IMR-90 (cell line): ENCODE measurements around the gene PRSS16. TPM values are rescaled to one million over a fixed set of nuclear protein-coding genes. Genes with fewer than 3 reads are reported as not detected.

Experiments used
- ATAC-seq: fragments of 200-7000 bp; cut with Tn5 transposase; 2 replicates; pipeline ENCODE4 v1.9.1; 2020; ENCODE audit warnings: low read depth, mild to moderate bottlenecking, moderate library complexity
- BruUV-seq: library from RNA; stranded (reverse); fragments of 400-500 nt; replicated peaks from 2 replicates; lab custom pipeline; 2021; lab: Mats Ljungman, UMichigan
- CTCF ChIA-PET: fragments of 300-600 bp; formaldehyde crosslinking; extraction: SDS; loops from one replicate; lab custom pipeline; 2021; ENCODE audit warnings: antibody characterized with exemption; lab: Yijun Ruan, JAX
- POLR2A ChIA-PET: fragments of 300-600 bp; sonication (Branson Sonifier 250); formaldehyde crosslinking; loops from one replicate; lab custom pipeline; 2022; ENCODE audit warnings: antibody characterized with exemption; ENCODE audit not compliant: unreplicated experiment; lab: Charles Lee
- DNase-seq: peaks from one replicate; pipeline ENCODE4 v3.0.0; 2013
- H2AFZ ChIP-seq: replicated peaks from 2 replicates; pipeline ENCODE3; 2013; ENCODE audit warnings: low read length, mild to moderate bottlenecking; ENCODE audit not compliant: poor library complexity
- H2AK5ac ChIP-seq: 2 replicates; pipeline ENCODE4 v1.6.1; 2013; ENCODE audit warnings: low read depth, low read length, inconsistent platforms
- H2AK9ac ChIP-seq: replicated peaks from 2 replicates; pipeline ENCODE3; 2013; ENCODE audit warnings: mild to moderate bottlenecking, low read depth, low read length, moderate library complexity; ENCODE audit not compliant: poor library complexity
- H2BK120ac ChIP-seq: 2 replicates; pipeline ENCODE4 v1.6.1; 2013; ENCODE audit warnings: low read depth, low read length, inconsistent platforms
- H2BK15ac ChIP-seq: 3 replicates; pipeline ENCODE4 v1.6.1; 2013; ENCODE audit warnings: low read depth, low read length, inconsistent platforms
- H2BK20ac ChIP-seq: 2 replicates; pipeline ENCODE4 v1.6.1; 2013; ENCODE audit warnings: low read depth, mild to moderate bottlenecking, inconsistent platforms, low read length, moderate library complexity
- H2BK5ac ChIP-seq: 2 replicates; pipeline ENCODE4 v1.6.1; 2013; ENCODE audit warnings: mild to moderate bottlenecking, low read depth, low read length, inconsistent platforms; ENCODE audit not compliant: poor library complexity, severe bottlenecking
- H3K14ac ChIP-seq: replicated peaks from 2 replicates; pipeline ENCODE4 v1.6.1; 2013; ENCODE audit warnings: low read depth, low read length, inconsistent platforms
- H3K18ac ChIP-seq: 2 replicates; pipeline ENCODE4 v1.6.1; 2013; ENCODE audit warnings: low read depth, low read length, control low read depth
- H3K23ac ChIP-seq: 2 replicates; pipeline ENCODE4 v1.6.1; 2013; ENCODE audit warnings: low read depth, low read length, inconsistent platforms
- H3K27ac ChIP-seq: 2 replicates; pipeline ENCODE4 v1.5.1; 2013; ENCODE audit warnings: mild to moderate bottlenecking, control low read depth, low read length; ENCODE audit not compliant: insufficient read depth
- H3K27me3 ChIP-seq: 2 replicates; pipeline ENCODE4 v1.6.1; 2013; ENCODE audit warnings: low read length; ENCODE audit not compliant: control insufficient read depth, insufficient read depth
- H3K36me3 ChIP-seq: 2 replicates; pipeline ENCODE4 v1.6.1; 2013; ENCODE audit warnings: low read length, mixed read lengths; ENCODE audit not compliant: control insufficient read depth, insufficient read depth
- H3K4ac ChIP-seq: 2 replicates; pipeline ENCODE4 v1.6.1; 2013; ENCODE audit warnings: low read depth, low read length, inconsistent platforms
- H3K4me1 ChIP-seq: 2 replicates; pipeline ENCODE4 v1.6.1; 2013; ENCODE audit warnings: low read length, mixed read lengths; ENCODE audit not compliant: control insufficient read depth, insufficient read depth
- H3K4me2 ChIP-seq: 2 replicates; pipeline ENCODE4 v1.6.1; 2013; ENCODE audit warnings: low read depth, mild to moderate bottlenecking, control low read depth, low read length, moderate library complexity
- H3K4me3 ChIP-seq: 2 replicates; pipeline ENCODE4 v1.5.1; 2013; ENCODE audit warnings: low read depth, mild to moderate bottlenecking, control low read depth, low read length, moderate library complexity; ENCODE audit not compliant: insufficient read depth
- H3K56ac ChIP-seq: 2 replicates; pipeline ENCODE4 v1.6.1; 2013; ENCODE audit warnings: low read length, inconsistent platforms; ENCODE audit not compliant: insufficient read depth; ENCODE audit errors: extremely low read depth
- H3K79me1 ChIP-seq, 2 experiments: 2 replicates each; pipeline ENCODE4 v1.6.1; 2013; ENCODE audit warnings: low read length in 2 of 2, inconsistent platforms in 1 of 2, low read depth in 1 of 2
- H3K9ac ChIP-seq: 2 replicates; pipeline ENCODE4 v1.6.1; 2013; ENCODE audit warnings: low read depth, low read length, control low read depth
- H3K9me1 ChIP-seq: 2 replicates; pipeline ENCODE4 v1.6.1; 2013; ENCODE audit warnings: low read length, inconsistent platforms; ENCODE audit not compliant: insufficient read depth
- H3K9me3 ChIP-seq: 2 replicates; pipeline ENCODE4 v1.6.1; 2013; ENCODE audit warnings: low read length; ENCODE audit not compliant: control insufficient read depth, insufficient read depth
- H4K20me1 ChIP-seq: 2 replicates; pipeline ENCODE4 v1.6.1; 2013; ENCODE audit warnings: low read length, inconsistent platforms; ENCODE audit not compliant: insufficient read depth
- H4K5ac ChIP-seq: 2 replicates; pipeline ENCODE4 v1.6.1; 2013; ENCODE audit warnings: mild to moderate bottlenecking, low read depth, low read length, control low read depth
- H4K8ac ChIP-seq, 2 experiments: 2 replicates each; pipeline ENCODE4 v1.6.1; 2013; ENCODE audit warnings: low read depth in 2 of 2, low read length in 2 of 2, control low read depth in 1 of 2, inconsistent platforms in 1 of 2
- H4K91ac ChIP-seq: 2 replicates; pipeline ENCODE4 v1.6.1; 2013; ENCODE audit warnings: low read depth, low read length, inconsistent platforms; ENCODE audit not compliant: insufficient read depth
- CEBPB ChIP-seq: IDR thresholded peaks from 2 replicates; pipeline ENCODE4 v1.6.1; 2012; ENCODE audit warnings: low read depth, low read length, improper control_type of control experiment
- MAFK ChIP-seq: IDR thresholded peaks from 2 replicates; pipeline ENCODE4 v1.6.1; 2012; ENCODE audit warnings: low read depth, low read length, improper control_type of control experiment
- POLR2A ChIP-seq: IDR thresholded peaks from 2 replicates; pipeline ENCODE4 v1.6.1; 2012; ENCODE audit warnings: mild to moderate bottlenecking, low read depth, low read length
- SMC3 ChIP-seq: fragments of 150-350 bp; IDR thresholded peaks from 2 replicates; pipeline ENCODE4 v1.6.1; 2016; ENCODE audit warnings: low read depth, mild to moderate bottlenecking, antibody characterized with exemption, low read length, moderate library complexity
- WGBS, 2 experiments: methylation state at CpG; one replicate each; pipeline versions ENCODE4 v1.1.5 to v1.1.7; 2013; ENCODE audit warnings: missing lambda C conversion rate in 2 of 2; ENCODE audit not compliant: insufficient read length in 1 of 2; ENCODE audit errors: extremely low coverage in 2 of 2; 5-methylcytosine and 5-hydroxymethylcytosine counted together
- dilution Hi-C: fragments of 300-500 bp; cut with HindIII; formaldehyde crosslinking; loops from one replicate; pipeline ENCODE4 v1.14.3; 2018; ENCODE audit warnings: low sequenced_read_pairs; ENCODE audit not compliant: unreplicated experiment
- in situ Hi-C: fragments of 300-500 bp; cut with MboI; formaldehyde crosslinking; loops from 3 replicates; pipeline ENCODE4 v1.14.3; 2019; ENCODE audit warnings: low sequenced_read_pairs, inconsistent platforms, mixed read lengths
- intact Hi-C: fragments of 100-400 bp; cut with micrococcal nuclease; formaldehyde crosslinking; loops from 2 replicates; pipeline ENCODE4 v1.10.0; 2022
- polyA plus RNA-seq, 3 experiments: library from polyadenylated mRNA; depleted of rRNA; stranded (reverse); fragments of >200 nt; gene quantifications; 2 replicates each; pipeline ENCODE4 v1.2.3, GENCODE V29; 2012; ENCODE audit warnings: low replicate concordance in 1 of 3
- total RNA-seq: library from RNA; depleted of rRNA; stranded (reverse); fragments of >200 nt; gene quantifications from 2 replicates; pipeline ENCODE4 v1.2.3, GENCODE V29; 2012
- TF ChIP-seq, protein P1 (sequence below): fragments of 150-350 bp; IDR thresholded peaks from 2 replicates; pipeline ENCODE4 v1.6.1; 2017; ENCODE audit warnings: mild to moderate bottlenecking, antibody characterized with exemption, low read length, low read depth
- TF ChIP-seq, protein P2 (sequence below): conservative IDR thresholded peaks from 2 replicates; pipeline ENCODE4 v1.5.1; 2012; ENCODE audit warnings: mild to moderate bottlenecking, low read depth, low read length, improper control_type of control experiment

Gene PRSS16
- total and polyA plus RNA-seq, 2 of the 4 experiments (the other 2 are of a cell fraction), result 0.39 TPM; not detected in 1

DNA sequence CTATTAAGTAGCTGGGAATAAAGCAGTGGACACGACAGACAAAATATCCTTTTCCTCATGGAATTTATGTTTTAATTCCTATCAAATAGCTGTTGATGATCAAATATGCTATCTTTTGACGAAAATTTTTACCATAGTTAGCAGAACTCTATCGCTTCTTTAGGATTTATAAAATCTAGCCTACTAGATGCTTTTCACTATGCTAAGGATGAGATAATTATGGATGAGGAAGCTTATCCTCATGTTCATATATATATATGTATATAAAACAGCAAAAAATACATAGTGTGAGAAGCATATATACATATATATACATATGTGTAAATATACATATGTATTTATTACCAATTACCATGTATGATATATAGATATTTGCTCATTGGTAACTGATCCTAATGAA, 12.9 kb upstream of the PRSS16 start:
- H3K4me1 ChIP-seq, result no peaks in the 10 kb centered on the region
- H3K9ac ChIP-seq, result no peak overlapping the region
- TF ChIP-seq SMC3 (no peak), CEBPB (no peak), MAFK (no peak), POLR2A (no peak)
- TF ChIP-seq, protein P1, sequence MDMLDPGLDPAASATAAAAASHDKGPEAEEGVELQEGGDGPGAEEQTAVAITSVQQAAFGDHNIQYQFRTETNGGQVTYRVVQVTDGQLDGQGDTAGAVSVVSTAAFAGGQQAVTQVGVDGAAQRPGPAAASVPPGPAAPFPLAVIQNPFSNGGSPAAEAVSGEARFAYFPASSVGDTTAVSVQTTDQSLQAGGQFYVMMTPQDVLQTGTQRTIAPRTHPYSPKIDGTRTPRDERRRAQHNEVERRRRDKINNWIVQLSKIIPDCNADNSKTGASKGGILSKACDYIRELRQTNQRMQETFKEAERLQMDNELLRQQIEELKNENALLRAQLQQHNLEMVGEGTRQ, result no peak
- TF ChIP-seq, protein P2, sequence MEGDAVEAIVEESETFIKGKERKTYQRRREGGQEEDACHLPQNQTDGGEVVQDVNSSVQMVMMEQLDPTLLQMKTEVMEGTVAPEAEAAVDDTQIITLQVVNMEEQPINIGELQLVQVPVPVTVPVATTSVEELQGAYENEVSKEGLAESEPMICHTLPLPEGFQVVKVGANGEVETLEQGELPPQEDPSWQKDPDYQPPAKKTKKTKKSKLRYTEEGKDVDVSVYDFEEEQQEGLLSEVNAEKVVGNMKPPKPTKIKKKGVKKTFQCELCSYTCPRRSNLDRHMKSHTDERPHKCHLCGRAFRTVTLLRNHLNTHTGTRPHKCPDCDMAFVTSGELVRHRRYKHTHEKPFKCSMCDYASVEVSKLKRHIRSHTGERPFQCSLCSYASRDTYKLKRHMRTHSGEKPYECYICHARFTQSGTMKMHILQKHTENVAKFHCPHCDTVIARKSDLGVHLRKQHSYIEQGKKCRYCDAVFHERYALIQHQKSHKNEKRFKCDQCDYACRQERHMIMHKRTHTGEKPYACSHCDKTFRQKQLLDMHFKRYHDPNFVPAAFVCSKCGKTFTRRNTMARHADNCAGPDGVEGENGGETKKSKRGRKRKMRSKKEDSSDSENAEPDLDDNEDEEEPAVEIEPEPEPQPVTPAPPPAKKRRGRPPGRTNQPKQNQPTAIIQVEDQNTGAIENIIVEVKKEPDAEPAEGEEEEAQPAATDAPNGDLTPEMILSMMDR, result no peak
- H3K4ac ChIP-seq, result no peak overlapping the region
- intact Hi-C loops (no loop called here), dilution Hi-C loops (no loop called here), in situ Hi-C loops (no loop called here)
- CTCF ChIA-PET, result no interaction called here
- BruUV-seq, result no TSS peak
- ATAC-seq (no peak), DNase-seq (no peak)
- no peak overlapping the region for H2AK5ac ChIP-seq
- H3K9me1 ChIP-seq, result no peaks in the 10 kb centered on the region
- H3K27me3 ChIP-seq, result no peaks in the 10 kb centered on the region
- H4K20me1 ChIP-seq, result no peaks in the 10 kb centered on the region
- H3K9me3 ChIP-seq, result no peaks in the 10 kb centered on the region
- no peak overlapping the region for H2BK15ac ChIP-seq
- no peak overlapping the region for H2AFZ ChIP-seq
- no CpG with 5 or more reads among the region's 3 CpGs for WGBS, 2 experiments
- no peak overlapping the region for H3K27ac ChIP-seq
- H2BK5ac ChIP-seq, result no peak overlapping the region
- no peak overlapping the region for H3K56ac ChIP-seq
- POLR2A ChIA-PET, result no interaction called here
- no peak overlapping the region for H4K91ac ChIP-seq
- no peak overlapping the region for H2AK9ac ChIP-seq
- H3K23ac ChIP-seq, result no peak overlapping the region
- no peaks in the 10 kb centered on the region for H3K79me1 ChIP-seq
- H2BK20ac ChIP-seq, result no peak overlapping the region
- no peaks in the 10 kb centered on the region for H3K36me3 ChIP-seq
- H2BK120ac ChIP-seq, result no peak overlapping the region
- H3K14ac ChIP-seq, result no peak overlapping the region
- H3K18ac ChIP-seq, result no peak overlapping the region
- H4K8ac ChIP-seq, result no peak overlapping the region
- H4K5ac ChIP-seq, result no peak overlapping the region
- no peak overlapping the region for H3K4me3 ChIP-seq
- H3K4me2 ChIP-seq, result peak overlapping the region; percentile 92
